DND-41 (cell line): ENCODE measurements around the gene SEMA5B.

Experiments used
- CTCF ChIP-seq: IDR thresholded peaks from 2 replicates; pipeline ENCODE4 v1.5.1; 2012; ENCODE audit warnings: borderline replicate concordance, low read length, moderate library complexity, mild to moderate bottlenecking; ENCODE audit not compliant: poor library complexity, severe bottlenecking; ENCODE audit errors: extremely low read depth
- EZH2 ChIP-seq: IDR thresholded peaks from 3 replicates; pipeline ENCODE4 v1.6.1; 2012; ENCODE audit warnings: borderline replicate concordance, low read depth, mild to moderate bottlenecking, moderate library complexity, low read length, inconsistent platforms; ENCODE audit not compliant: severe bottlenecking

DNA sequence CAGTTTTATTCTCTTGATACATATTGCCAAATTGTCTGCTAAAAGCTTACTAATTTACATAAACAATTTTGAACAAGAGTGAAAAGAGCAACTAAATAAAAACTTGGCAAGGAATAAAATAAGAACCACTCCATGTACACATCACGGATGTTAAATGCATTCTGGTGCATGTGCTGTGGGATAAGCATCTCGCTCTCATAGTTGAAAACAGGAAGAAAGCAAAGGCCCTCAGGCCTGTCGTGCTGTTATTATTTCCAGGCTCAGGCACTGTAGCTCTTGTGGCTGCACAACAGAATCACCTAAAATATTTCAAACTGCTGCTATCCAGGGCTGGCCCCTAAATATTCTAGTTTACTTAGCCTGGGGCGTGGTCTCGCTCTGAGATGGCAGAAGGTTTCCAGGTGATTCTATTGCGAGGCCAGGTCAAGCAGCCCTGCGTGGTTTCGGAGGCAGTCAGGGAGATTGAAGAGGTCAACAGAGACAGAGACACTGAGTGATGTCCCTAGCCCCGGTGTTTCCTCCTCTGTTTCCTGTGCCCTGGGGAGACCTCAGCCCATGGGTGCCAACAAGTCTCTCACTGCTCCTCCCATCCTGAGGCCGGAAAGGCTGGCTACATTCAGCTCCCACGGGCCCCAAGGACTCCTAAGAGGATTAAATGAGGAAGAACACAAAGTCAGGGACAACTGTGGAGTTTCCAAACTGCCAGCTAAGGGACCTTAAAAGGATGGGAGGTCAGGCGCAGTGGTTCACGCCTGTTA is 21.1 kb upstream of the SEMA5B start:
- TF ChIP-seq CTCF: no peak
- TF ChIP-seq EZH2: no peak
